ENCODE results near the gene NBEA.

DNA sequence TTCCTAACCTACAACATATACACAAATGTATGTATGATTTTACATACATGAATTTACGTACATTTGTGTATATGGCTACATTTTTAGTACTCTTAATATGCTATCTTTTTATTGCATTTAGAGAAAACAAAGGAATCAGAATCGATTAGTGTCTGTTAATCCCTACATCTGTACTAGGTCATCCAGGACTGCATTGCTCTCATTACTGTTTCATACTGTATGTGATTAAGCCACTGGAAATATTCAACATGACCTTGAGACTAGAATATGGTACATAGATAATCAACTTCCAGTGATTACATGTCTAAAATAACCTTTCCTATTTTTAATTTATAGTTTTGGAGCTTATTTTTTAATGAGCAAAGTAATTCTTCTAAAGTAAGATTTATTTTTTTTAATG lies 539.7 kb downstream of the NBEA start:
- no peak for TF ChIP-seq TCF7L2 (IDR thresholded peaks at IDR 0.05; ENCODE audit: low read depth, low read length)
- no peak for TF ChIP-seq CTCF (IDR thresholded peaks at IDR 0.05)
- no peak for TF ChIP-seq REST (IDR thresholded peaks at IDR 0.05; ENCODE audit: insufficient read depth in 1 of 2, low read depth in 2 of 2, low read length in 1 of 2)
